ENCODE measurements around the gene ARHGDIA.

DNA sequence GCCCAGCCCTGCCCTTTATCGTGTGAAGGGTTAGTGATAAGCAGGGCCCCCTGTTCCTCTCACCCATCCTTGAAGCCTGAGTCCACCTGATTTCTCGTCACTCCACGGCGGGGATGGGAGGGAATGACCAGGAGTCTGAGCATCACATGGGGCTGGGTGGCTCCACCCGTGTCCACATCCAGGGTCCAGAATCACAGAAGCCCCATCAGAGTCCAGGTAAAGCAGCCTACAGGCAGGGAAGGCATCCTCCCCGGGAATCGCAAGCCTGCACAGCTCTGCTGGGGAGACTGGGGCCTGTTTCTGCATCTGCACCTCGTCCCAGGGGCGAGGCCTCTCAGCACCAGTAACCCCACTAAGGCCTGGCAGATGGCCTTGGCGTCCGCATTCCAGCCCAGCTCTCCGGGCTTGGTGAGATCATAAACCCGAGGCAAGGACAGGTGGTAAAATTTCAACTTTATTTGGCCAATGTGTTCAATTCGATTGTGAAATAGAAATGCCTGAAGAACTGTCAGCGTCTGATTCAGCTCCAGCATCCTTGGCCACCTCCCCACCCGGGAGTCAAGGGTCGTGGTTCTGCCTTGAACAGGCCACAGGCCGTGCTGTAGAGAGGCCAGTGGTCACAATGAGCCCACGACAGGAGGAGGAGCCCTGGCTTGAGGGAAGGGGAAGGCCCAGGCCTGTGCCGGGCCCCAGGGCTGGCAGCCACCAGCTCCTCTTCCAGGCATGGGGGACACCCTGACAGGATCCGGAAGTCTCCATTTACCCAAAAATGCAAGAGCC is 28.2 kb downstream of the ARHGDIA start:
- peak; percentile 31 for TF ChIP-seq POLR2A (IDR thresholded peaks at IDR 0.05)
- TF ChIP-seq, protein P1, sequence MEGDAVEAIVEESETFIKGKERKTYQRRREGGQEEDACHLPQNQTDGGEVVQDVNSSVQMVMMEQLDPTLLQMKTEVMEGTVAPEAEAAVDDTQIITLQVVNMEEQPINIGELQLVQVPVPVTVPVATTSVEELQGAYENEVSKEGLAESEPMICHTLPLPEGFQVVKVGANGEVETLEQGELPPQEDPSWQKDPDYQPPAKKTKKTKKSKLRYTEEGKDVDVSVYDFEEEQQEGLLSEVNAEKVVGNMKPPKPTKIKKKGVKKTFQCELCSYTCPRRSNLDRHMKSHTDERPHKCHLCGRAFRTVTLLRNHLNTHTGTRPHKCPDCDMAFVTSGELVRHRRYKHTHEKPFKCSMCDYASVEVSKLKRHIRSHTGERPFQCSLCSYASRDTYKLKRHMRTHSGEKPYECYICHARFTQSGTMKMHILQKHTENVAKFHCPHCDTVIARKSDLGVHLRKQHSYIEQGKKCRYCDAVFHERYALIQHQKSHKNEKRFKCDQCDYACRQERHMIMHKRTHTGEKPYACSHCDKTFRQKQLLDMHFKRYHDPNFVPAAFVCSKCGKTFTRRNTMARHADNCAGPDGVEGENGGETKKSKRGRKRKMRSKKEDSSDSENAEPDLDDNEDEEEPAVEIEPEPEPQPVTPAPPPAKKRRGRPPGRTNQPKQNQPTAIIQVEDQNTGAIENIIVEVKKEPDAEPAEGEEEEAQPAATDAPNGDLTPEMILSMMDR (IDR thresholded peaks at IDR 0.05), result no peak
